ENCODE measurements around the gene PRKCB. TPM values are rescaled to one million over a fixed set of nuclear protein-coding genes. Genes with fewer than 3 reads are reported as not detected.

Gene PRKCB
- total and polyA plus RNA-seq, 2 experiments from 2014 or later, result 3.7 to 16.4 TPM

DNA sequence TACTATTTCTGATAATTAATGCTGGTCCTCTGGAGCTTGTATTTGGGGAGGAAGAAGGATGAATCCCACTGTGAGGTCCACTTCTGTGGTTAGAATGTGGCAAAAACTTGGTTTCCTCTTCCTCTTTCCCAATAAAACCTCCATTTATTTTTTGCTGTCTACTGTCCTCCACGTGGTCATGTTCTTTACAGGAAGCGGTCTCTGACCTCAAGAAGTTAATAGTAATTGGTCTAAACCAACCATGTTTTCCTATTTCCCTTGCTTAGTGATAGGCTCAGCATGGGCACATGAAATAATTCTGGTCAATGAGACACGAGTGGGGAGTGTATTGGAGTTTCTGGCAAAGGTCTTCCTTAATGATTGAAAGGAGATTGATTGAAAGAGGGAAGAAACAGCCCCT lies 47.1 kb upstream of the PRKCB start (continued):
- TF ChIP-seq, protein P1, sequence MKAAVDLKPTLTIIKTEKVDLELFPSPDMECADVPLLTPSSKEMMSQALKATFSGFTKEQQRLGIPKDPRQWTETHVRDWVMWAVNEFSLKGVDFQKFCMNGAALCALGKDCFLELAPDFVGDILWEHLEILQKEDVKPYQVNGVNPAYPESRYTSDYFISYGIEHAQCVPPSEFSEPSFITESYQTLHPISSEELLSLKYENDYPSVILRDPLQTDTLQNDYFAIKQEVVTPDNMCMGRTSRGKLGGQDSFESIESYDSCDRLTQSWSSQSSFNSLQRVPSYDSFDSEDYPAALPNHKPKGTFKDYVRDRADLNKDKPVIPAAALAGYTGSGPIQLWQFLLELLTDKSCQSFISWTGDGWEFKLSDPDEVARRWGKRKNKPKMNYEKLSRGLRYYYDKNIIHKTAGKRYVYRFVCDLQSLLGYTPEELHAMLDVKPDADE (IDR thresholded peaks at IDR 0.05), result no peak
- TF ChIP-seq, protein P2, sequence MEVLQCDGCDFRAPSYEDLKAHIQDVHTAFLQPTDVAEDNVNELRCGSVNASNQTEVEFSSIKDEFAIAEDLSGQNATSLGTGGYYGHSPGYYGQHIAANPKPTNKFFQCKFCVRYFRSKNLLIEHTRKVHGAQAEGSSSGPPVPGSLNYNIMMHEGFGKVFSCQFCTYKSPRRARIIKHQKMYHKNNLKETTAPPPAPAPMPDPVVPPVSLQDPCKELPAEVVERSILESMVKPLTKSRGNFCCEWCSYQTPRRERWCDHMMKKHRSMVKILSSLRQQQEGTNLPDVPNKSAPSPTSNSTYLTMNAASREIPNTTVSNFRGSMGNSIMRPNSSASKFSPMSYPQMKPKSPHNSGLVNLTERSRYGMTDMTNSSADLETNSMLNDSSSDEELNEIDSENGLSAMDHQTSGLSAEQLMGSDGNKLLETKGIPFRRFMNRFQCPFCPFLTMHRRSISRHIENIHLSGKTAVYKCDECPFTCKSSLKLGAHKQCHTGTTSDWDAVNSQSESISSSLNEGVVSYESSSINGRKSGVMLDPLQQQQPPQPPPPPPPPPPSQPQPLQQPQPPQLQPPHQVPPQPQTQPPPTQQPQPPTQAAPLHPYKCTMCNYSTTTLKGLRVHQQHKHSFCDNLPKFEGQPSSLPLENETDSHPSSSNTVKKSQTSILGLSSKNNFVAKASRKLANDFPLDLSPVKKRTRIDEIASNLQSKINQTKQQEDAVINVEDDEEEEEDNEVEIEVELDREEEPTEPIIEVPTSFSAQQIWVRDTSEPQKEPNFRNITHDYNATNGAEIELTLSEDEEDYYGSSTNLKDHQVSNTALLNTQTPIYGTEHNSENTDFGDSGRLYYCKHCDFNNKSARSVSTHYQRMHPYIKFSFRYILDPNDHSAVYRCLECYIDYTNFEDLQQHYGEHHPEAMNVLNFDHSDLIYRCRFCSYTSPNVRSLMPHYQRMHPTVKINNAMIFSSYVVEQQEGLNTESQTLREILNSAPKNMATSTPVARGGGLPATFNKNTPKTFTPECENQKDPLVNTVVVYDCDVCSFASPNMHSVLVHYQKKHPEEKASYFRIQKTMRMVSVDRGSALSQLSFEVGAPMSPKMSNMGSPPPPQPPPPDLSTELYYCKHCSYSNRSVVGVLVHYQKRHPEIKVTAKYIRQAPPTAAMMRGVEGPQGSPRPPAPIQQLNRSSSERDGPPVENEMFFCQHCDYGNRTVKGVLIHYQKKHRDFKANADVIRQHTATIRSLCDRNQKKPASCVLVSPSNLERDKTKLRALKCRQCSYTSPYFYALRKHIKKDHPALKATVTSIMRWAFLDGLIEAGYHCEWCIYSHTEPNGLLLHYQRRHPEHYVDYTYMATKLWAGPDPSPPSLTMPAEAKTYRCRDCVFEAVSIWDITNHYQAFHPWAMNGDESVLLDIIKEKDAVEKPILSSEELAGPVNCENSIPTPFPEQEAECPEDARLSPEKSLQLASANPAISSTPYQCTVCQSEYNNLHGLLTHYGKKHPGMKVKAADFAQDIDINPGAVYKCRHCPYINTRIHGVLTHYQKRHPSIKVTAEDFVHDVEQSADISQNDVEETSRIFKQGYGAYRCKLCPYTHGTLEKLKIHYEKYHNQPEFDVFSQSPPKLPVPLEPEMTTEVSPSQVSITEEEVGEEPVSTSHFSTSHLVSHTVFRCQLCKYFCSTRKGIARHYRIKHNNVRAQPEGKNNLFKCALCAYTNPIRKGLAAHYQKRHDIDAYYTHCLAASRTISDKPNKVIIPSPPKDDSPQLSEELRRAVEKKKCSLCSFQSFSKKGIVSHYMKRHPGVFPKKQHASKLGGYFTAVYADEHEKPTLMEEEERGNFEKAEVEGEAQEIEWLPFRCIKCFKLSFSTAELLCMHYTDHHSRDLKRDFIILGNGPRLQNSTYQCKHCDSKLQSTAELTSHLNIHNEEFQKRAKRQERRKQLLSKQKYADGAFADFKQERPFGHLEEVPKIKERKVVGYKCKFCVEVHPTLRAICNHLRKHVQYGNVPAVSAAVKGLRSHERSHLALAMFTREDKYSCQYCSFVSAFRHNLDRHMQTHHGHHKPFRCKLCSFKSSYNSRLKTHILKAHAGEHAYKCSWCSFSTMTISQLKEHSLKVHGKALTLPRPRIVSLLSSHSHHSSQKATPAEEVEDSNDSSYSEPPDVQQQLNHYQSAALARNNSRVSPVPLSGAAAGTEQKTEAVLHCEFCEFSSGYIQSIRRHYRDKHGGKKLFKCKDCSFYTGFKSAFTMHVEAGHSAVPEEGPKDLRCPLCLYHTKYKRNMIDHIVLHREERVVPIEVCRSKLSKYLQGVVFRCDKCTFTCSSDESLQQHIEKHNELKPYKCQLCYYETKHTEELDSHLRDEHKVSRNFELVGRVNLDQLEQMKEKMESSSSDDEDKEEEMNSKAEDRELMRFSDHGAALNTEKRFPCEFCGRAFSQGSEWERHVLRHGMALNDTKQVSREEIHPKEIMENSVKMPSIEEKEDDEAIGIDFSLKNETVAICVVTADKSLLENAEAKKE (CRISPR knock-in tag; IDR thresholded peaks at IDR 0.05), result no peak

DNA sequence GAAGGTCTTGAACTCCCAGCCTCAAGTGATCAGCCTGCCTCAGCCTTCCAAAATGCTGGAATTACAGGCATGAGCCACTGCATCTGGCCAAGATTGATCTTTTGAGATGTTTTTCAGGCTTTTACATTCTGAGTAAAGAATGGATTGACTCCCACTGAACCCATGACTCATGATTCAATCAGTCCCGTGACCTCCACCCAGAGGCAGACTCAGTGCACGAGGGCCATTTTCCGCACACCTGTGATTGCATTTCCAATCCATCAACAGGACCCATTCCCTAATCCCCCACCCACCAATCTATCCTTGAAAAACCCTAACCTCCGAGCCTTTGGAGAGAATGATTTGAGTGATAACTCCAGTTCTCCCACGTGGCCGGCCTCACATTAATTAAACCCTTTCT lies 40.4 kb upstream of the PRKCB start:
- Histone ChIP-seq H3K79me2 (replicated peaks; ENCODE audit: insufficient read depth) (no peaks in the 10 kb centered on the region), H3K4me1 (ENCODE audit: insufficient read depth) (peaks cover 10% of the 10 kb centered on the region), H3K36me3 (ENCODE audit: insufficient read depth) (no peaks in the 10 kb centered on the region), H3F3A (replicated peaks; ENCODE audit: low read depth) (no peaks in the 10 kb centered on the region), H4K20me1 (replicated peaks; ENCODE audit: insufficient read depth) (no peaks in the 10 kb centered on the region), H3K4me3 (no peak overlapping the region), H3K27me3 (ENCODE audit: insufficient read depth) (no peaks in the 10 kb centered on the region), H3K4me2 (no peak overlapping the region), H3K27ac (ENCODE audit: low read depth) (no peak overlapping the region), H2AFZ (no peak overlapping the region), H3K9me2 (ENCODE audit: insufficient read depth) (no peaks in the 10 kb centered on the region)
- ATAC-seq (no peak), DNase-seq (ENCODE audit: low spot score) (no peak)
- Mint-ChIP-seq H3K36me3 (ENCODE audit: low read depth) (no peaks in the 10 kb centered on the region), H3K9me3 (peaks cover 5% of the 10 kb centered on the region; the same call in 1 of the 3 replicates), H3K27me3 (ENCODE audit: insufficient read depth, low read depth, poor library complexity) (peaks cover 13% of the 10 kb centered on the region), H3K27ac (no peak overlapping the region), H3K4me3 (no peak overlapping the region), H3K4me1 (peaks cover 16% of the 10 kb centered on the region)
- TF ChIP-seq NANOG (IDR thresholded peaks at IDR 0.05; ENCODE audit: borderline replicate concordance) (no peak), STAT1 (IDR thresholded peaks at IDR 0.05; ENCODE audit: unreplicated experiment) (no peak)
- TF ChIP-seq, protein P3, sequence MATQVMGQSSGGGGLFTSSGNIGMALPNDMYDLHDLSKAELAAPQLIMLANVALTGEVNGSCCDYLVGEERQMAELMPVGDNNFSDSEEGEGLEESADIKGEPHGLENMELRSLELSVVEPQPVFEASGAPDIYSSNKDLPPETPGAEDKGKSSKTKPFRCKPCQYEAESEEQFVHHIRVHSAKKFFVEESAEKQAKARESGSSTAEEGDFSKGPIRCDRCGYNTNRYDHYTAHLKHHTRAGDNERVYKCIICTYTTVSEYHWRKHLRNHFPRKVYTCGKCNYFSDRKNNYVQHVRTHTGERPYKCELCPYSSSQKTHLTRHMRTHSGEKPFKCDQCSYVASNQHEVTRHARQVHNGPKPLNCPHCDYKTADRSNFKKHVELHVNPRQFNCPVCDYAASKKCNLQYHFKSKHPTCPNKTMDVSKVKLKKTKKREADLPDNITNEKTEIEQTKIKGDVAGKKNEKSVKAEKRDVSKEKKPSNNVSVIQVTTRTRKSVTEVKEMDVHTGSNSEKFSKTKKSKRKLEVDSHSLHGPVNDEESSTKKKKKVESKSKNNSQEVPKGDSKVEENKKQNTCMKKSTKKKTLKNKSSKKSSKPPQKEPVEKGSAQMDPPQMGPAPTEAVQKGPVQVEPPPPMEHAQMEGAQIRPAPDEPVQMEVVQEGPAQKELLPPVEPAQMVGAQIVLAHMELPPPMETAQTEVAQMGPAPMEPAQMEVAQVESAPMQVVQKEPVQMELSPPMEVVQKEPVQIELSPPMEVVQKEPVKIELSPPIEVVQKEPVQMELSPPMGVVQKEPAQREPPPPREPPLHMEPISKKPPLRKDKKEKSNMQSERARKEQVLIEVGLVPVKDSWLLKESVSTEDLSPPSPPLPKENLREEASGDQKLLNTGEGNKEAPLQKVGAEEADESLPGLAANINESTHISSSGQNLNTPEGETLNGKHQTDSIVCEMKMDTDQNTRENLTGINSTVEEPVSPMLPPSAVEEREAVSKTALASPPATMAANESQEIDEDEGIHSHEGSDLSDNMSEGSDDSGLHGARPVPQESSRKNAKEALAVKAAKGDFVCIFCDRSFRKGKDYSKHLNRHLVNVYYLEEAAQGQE (IDR thresholded peaks at IDR 0.05; ENCODE audit: unreplicated experiment), result no peak
- TF ChIP-seq, protein P1 (IDR thresholded peaks at IDR 0.05), result no peak
